ENCODE results near the gene PMF1.

The PMF1 gene

GRCh38 chr1:156232201-156232894 lies 19.5 kb downstream of the PMF1 start:
- H2BK120ac ChIP-seq (ENCODE audit: low read depth, low read length), result no peak overlapping the region
- no peak overlapping the region for H3K4me3 ChIP-seq (ENCODE audit: low read length)
- no peak overlapping the region for H3K4me2 ChIP-seq (ENCODE audit: low read length)
- peaks cover 3% of the 10 kb centered on the region for H3K36me3 ChIP-seq (ENCODE audit: control insufficient read depth, insufficient read depth, low read length)
- no CpG with 5 or more reads among the region's 12 CpGs for WGBS (ENCODE audit: extremely low coverage, insufficient coverage, low lambda C conversion rate)
- no peak overlapping the region for H4K8ac ChIP-seq (ENCODE audit: low read depth, low read length)
- no peaks in the 10 kb centered on the region for H3K4me1 ChIP-seq (ENCODE audit: control insufficient read depth, low read depth, low read length)
- no peak for DNase-seq
- no peaks in the 10 kb centered on the region for H3K79me1 ChIP-seq (ENCODE audit: low read length)
- no peak overlapping the region for H3K23ac ChIP-seq (ENCODE audit: low read length)
- no peak overlapping the region for H2BK15ac ChIP-seq (replicated peaks; ENCODE audit: low read depth)
- H2BK5ac ChIP-seq (ENCODE audit: low read length), result no peak overlapping the region
- no peak overlapping the region for H3K27ac ChIP-seq (ENCODE audit: low read depth, low read length)
- no peaks in the 10 kb centered on the region for H3K27me3 ChIP-seq (ENCODE audit: insufficient read depth, low read length, poor library complexity)
- no peak overlapping the region for H3K18ac ChIP-seq (ENCODE audit: low read length)
- H3K4ac ChIP-seq (ENCODE audit: low read depth, low read length), result no peak overlapping the region
- H4K5ac ChIP-seq (ENCODE audit: low read length), result no peak overlapping the region
- no peak overlapping the region for H3K9ac ChIP-seq (ENCODE audit: low read length)
- H3K79me2 ChIP-seq (ENCODE audit: control insufficient read depth, insufficient read depth, low read length), result no peaks in the 10 kb centered on the region
- H2AK5ac ChIP-seq (ENCODE audit: low read length), result no peak overlapping the region
- no peak overlapping the region for H3K56ac ChIP-seq (ENCODE audit: low read length)

- Histone ChIP-seq H3K4ac (ENCODE audit: low read depth, low read length) (no peak overlapping the region), H2BK15ac (replicated peaks; ENCODE audit: low read depth) (no peak overlapping the region), H2AK5ac (ENCODE audit: low read length) (no peak overlapping the region), H3K9ac (ENCODE audit: low read length) (no peak overlapping the region), H4K5ac (ENCODE audit: low read length) (no peak overlapping the region), H3K23ac (ENCODE audit: low read length) (no peak overlapping the region), H4K8ac (ENCODE audit: low read depth, low read length) (no peak overlapping the region), H3K27ac (ENCODE audit: low read depth, low read length) (no peak overlapping the region), H3K18ac (ENCODE audit: low read length) (no peak overlapping the region), H3K56ac (ENCODE audit: low read length) (no peak overlapping the region), H2BK120ac (ENCODE audit: low read depth, low read length) (no peak overlapping the region), H3K4me1 (ENCODE audit: control insufficient read depth, low read depth, low read length) (no peaks in the 10 kb centered on the region), H2BK5ac (ENCODE audit: low read length) (no peak overlapping the region), H3K4me2 (ENCODE audit: low read length) (no peak overlapping the region), H3K36me3 (ENCODE audit: control insufficient read depth, insufficient read depth, low read length) (peaks cover 6% of the 10 kb centered on the region), H3K79me1 (ENCODE audit: low read length) (no peaks in the 10 kb centered on the region), H3K27me3 (ENCODE audit: insufficient read depth, low read length, poor library complexity) (no peaks in the 10 kb centered on the region), H3K4me3 (ENCODE audit: low read length) (no peak overlapping the region), H3K79me2 (ENCODE audit: control insufficient read depth, insufficient read depth, low read length) (no peaks in the 10 kb centered on the region)
- DNase-seq, result peak; percentile 79
- WGBS (ENCODE audit: extremely low coverage, insufficient coverage, low lambda C conversion rate), result no CpG with 5 or more reads among the region's 5 CpGs
Observed at GRCh38 chr1:156233426-156234127, 20.8 kb downstream of the PMF1 start.

GRCh38 chr1:156236164-156236563 lies 23.4 kb downstream of the PMF1 start:
- Histone ChIP-seq H2BK120ac (ENCODE audit: low read depth, low read length) (no peak overlapping the region), H3K23ac (ENCODE audit: low read length) (no peak overlapping the region), H3K79me2 (ENCODE audit: control insufficient read depth, insufficient read depth, low read length) (no peaks in the 10 kb centered on the region), H4K5ac (ENCODE audit: low read length) (no peak overlapping the region), H3K4me1 (ENCODE audit: control insufficient read depth, low read depth, low read length) (no peaks in the 10 kb centered on the region), H3K4ac (ENCODE audit: low read depth, low read length) (no peak overlapping the region), H3K9ac (ENCODE audit: low read length) (no peak overlapping the region), H3K18ac (ENCODE audit: low read length) (no peak overlapping the region), H4K8ac (ENCODE audit: low read depth, low read length) (no peak overlapping the region), H3K79me1 (ENCODE audit: low read length) (no peaks in the 10 kb centered on the region), H3K4me3 (ENCODE audit: low read length) (no peak overlapping the region), H3K36me3 (ENCODE audit: control insufficient read depth, insufficient read depth, low read length) (peaks cover 6% of the 10 kb centered on the region), H2BK15ac (replicated peaks; ENCODE audit: low read depth) (no peak overlapping the region), H3K56ac (ENCODE audit: low read length) (no peak overlapping the region), H2AK5ac (ENCODE audit: low read length) (no peak overlapping the region), H3K4me2 (ENCODE audit: low read length) (no peak overlapping the region), H3K27ac (ENCODE audit: low read depth, low read length) (no peak overlapping the region), H3K27me3 (ENCODE audit: insufficient read depth, low read length, poor library complexity) (no peaks in the 10 kb centered on the region), H2BK5ac (ENCODE audit: low read length) (no peak overlapping the region)
- WGBS (ENCODE audit: extremely low coverage, insufficient coverage, low lambda C conversion rate), result no CpG with 5 or more reads among the region's 12 CpGs
- DNase-seq, result no peak

- no peak overlapping the region for H2BK120ac ChIP-seq (ENCODE audit: low read depth, low read length)
- no peak overlapping the region for H3K27ac ChIP-seq (ENCODE audit: low read depth, low read length)
- no peak overlapping the region for H3K4me3 ChIP-seq (ENCODE audit: low read length)
- H3K56ac ChIP-seq (ENCODE audit: low read length), result no peak overlapping the region
- no peak overlapping the region for H4K8ac ChIP-seq (ENCODE audit: low read depth, low read length)
- WGBS (ENCODE audit: extremely low coverage, insufficient coverage, low lambda C conversion rate), result no CpG with 5 or more reads among the region's 5 CpGs
- H2BK15ac ChIP-seq (replicated peaks; ENCODE audit: low read depth), result no peak overlapping the region
- H3K18ac ChIP-seq (ENCODE audit: low read length), result no peak overlapping the region
- H3K79me2 ChIP-seq (ENCODE audit: control insufficient read depth, insufficient read depth, low read length), result no peaks in the 10 kb centered on the region
- DNase-seq, result no peak
- H3K4me1 ChIP-seq (ENCODE audit: control insufficient read depth, low read depth, low read length), result no peaks in the 10 kb centered on the region
- H3K9ac ChIP-seq (ENCODE audit: low read length), result no peak overlapping the region
- no peak overlapping the region for H2BK5ac ChIP-seq (ENCODE audit: low read length)
- no peak overlapping the region for H3K4me2 ChIP-seq (ENCODE audit: low read length)
- H3K36me3 ChIP-seq (ENCODE audit: control insufficient read depth, insufficient read depth, low read length), result peaks cover 6% of the 10 kb centered on the region
- H3K4ac ChIP-seq (ENCODE audit: low read depth, low read length), result no peak overlapping the region
- no peak overlapping the region for H4K5ac ChIP-seq (ENCODE audit: low read length)
- H3K79me1 ChIP-seq (ENCODE audit: low read length), result no peaks in the 10 kb centered on the region
- no peak overlapping the region for H2AK5ac ChIP-seq (ENCODE audit: low read length)
- H3K23ac ChIP-seq (ENCODE audit: low read length), result no peak overlapping the region
- H3K27me3 ChIP-seq (ENCODE audit: insufficient read depth, low read length, poor library complexity), result no peaks in the 10 kb centered on the region
Observed at GRCh38 chr1:156238248-156238647, 25.4 kb downstream of the PMF1 start.

GRCh38 chr1:156241311-156241811 lies 28.6 kb downstream of the PMF1 start:
- Histone ChIP-seq H3K4me2 (ENCODE audit: low read length) (no peak overlapping the region), H2BK120ac (ENCODE audit: low read depth, low read length) (no peak overlapping the region)

More at GRCh38 chr1:156241311-156241811, 28.6 kb downstream of the PMF1 start:
- H3K79me2 ChIP-seq (ENCODE audit: control insufficient read depth, insufficient read depth, low read length), result no peaks in the 10 kb centered on the region
- no peak overlapping the region for H3K4me3 ChIP-seq (ENCODE audit: low read length)
- H4K5ac ChIP-seq (ENCODE audit: low read length), result no peak overlapping the region
- WGBS (ENCODE audit: extremely low coverage, insufficient coverage, low lambda C conversion rate), result no CpG with 5 or more reads among the region's 15 CpGs
- H3K23ac ChIP-seq (ENCODE audit: low read length), result no peak overlapping the region
- H2BK5ac ChIP-seq (ENCODE audit: low read length), result no peak overlapping the region
- no peak overlapping the region for H3K9ac ChIP-seq (ENCODE audit: low read length)
- no peak overlapping the region for H3K27ac ChIP-seq (ENCODE audit: low read depth, low read length)
- no peak overlapping the region for H3K18ac ChIP-seq (ENCODE audit: low read length)
- H2BK15ac ChIP-seq (replicated peaks; ENCODE audit: low read depth), result no peak overlapping the region
- H3K36me3 ChIP-seq (ENCODE audit: control insufficient read depth, insufficient read depth, low read length), result peaks cover 5% of the 10 kb centered on the region
- DNase-seq, result no peak
- H3K27me3 ChIP-seq (ENCODE audit: insufficient read depth, low read length, poor library complexity), result no peaks in the 10 kb centered on the region
- no peak overlapping the region for H3K4ac ChIP-seq (ENCODE audit: low read depth, low read length)
- H3K79me1 ChIP-seq (ENCODE audit: low read length), result no peaks in the 10 kb centered on the region
- no peak overlapping the region for H4K8ac ChIP-seq (ENCODE audit: low read depth, low read length)
- H3K4me1 ChIP-seq (ENCODE audit: control insufficient read depth, low read depth, low read length), result no peaks in the 10 kb centered on the region
- H2AK5ac ChIP-seq (ENCODE audit: low read length), result no peak overlapping the region
- peak overlapping the region; percentile 42 for H3K56ac ChIP-seq (ENCODE audit: low read length)
